GM19238 (cell line): Measurements from ENCODE around the gene PTPRN2.

Experiments used
- DNase-seq: peaks from one replicate; pipeline ENCODE4 v3.0.0; 2011; ENCODE audit warnings: low spot score; ENCODE audit not compliant: insufficient read length

Gene PTPRN2

DNA sequence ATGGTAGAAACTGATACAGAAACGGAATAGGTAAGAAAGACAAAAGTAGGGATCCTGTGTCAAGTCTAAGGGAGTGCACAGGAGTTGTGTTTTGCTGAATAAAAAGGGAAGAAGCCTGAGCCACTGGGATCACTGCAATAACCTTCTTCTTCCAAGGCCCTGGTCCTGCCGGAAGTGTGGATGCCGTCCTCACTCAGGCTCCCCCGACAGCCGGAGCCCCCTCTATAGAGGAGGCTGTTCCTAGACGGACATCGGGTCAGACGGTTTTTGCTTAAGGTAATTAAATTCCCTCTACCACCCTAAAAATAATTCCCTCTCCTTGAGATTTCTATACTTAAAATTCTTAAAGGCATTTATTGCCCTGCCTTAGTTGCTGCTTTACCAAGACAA, 566.9 kb downstream of the PTPRN2 start:
- DNase-seq = no peak

DNA sequence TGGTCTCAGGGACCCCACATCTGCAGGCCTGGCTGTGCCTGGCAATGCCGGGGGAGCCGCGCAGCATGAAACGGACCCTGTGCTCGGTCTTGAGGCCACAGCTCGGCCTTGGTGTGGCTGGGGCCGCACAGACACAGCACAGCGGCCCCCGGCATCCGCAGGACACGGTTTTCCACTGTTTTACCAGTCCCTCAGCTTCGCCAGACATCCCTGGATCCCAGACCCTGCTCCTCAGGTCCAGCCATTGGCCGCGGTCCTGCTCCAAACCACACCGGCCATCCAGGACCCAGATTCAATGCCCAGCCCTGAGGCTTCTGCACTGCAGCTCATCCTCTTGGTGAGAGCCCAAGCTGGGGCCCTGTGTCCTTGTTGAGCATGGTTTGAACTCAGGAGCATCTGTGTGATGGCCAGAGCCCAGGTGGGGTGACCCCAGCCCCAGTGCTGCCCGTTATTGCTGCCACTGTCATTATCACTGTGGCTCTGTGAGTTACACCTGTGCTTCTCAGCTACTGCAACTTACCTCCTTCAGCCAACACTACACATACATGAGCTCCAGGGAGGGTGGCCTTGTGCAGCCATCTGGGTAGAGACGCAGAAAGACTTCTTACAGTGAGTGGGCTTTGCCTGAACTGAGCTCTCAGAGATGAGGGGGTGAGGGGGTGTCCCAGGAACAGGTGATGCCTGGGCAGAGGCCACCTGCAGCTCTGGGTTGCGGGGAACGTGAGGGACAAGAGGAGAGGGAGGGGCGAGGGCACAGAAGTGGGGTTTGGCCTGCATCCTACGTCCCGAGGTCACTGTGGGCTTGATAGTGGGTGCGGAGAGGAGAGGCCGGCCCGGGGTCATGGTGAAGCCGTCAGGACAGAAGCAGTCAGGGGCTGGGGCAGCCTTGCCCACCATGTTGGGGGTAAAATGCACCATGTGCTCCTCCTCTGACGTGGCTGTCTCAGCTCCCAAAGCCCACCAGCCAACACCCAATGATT, 567.6 kb downstream of the PTPRN2 start:
- DNase-seq = no peak

DNA sequence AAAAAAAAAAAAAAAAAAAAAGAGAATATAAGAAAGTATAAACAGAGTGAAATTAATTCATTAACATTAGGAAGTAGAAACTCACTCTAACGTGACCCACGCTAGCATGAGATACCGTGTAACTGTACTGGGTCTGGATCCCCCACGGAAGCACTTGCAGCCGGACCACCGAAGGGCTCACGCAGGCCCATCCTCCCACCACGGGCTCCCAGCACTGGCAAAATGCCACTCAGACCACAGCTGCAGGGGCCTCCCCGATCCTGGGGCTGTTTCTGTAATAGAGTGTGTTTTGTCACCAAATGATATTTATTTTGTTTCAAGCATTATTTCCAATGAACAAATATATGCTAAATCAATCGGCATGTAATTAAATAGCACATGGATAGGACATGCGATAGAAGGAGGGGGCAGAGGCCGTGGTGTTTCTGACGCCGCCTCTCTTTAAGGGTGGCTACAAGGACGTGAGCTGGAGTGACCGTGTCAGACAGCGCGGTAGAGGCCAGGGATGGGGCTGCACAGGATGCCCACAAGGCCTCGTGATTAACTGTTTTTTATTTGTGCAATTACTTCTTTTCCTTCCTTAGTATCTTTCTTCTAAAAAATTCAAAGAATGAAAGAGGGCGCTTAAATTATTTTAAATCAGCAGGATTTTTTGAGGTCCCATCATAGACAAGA, 568.5 kb downstream of the PTPRN2 start:
- DNase-seq = no peak

- no peak for DNase-seq
Measured at GRCh38 chr7:158018098-158018762, 569.4 kb downstream of the PTPRN2 start.

DNA sequence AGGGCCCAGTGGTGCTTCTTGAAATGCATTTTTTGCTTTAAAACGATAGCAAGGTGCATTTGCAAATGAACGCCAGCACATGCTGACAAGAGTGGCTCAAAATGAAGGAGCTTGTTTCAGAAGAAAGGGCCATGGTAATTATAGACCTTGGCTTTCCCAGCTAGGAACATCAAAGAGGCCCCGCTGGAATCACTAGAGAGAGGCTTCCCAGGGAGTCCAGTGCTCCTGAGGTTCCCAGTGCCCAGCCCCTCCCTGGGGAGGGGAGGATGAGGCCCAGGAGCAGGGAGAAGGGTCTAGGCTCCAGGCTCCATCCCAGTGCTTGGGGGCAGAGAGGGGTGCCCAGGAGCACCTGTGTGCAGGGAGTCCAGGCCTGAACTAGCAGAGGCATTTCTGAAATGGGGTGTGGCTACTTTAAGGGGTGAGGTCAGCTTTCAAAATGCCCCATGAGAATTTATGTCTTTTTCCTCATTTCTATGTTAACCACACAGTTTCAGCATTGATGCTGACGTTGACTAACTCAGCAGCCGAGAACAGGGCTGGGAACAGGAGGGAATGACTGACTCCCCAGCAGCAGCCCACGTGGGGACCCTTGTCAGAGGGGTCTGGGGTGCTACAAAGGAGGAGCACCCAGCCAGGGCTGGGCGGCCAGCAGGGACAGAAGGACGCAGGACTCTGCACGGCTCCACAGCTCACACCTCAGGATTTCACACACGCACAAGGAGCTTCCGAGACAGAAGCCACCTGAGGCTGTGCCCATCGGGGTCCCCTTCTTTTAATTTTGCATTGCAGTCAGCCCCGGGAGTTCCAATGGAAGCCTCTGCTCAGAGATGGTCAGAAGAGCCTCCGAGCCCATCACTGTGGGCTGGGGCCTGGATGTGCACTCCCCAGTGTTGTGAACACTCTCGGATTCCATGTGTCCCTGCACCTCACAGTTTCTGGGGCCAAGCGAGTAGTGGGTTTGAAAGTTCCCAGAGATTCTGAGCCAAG, 570.2 kb downstream of the PTPRN2 start:
- no peak for DNase-seq

DNA sequence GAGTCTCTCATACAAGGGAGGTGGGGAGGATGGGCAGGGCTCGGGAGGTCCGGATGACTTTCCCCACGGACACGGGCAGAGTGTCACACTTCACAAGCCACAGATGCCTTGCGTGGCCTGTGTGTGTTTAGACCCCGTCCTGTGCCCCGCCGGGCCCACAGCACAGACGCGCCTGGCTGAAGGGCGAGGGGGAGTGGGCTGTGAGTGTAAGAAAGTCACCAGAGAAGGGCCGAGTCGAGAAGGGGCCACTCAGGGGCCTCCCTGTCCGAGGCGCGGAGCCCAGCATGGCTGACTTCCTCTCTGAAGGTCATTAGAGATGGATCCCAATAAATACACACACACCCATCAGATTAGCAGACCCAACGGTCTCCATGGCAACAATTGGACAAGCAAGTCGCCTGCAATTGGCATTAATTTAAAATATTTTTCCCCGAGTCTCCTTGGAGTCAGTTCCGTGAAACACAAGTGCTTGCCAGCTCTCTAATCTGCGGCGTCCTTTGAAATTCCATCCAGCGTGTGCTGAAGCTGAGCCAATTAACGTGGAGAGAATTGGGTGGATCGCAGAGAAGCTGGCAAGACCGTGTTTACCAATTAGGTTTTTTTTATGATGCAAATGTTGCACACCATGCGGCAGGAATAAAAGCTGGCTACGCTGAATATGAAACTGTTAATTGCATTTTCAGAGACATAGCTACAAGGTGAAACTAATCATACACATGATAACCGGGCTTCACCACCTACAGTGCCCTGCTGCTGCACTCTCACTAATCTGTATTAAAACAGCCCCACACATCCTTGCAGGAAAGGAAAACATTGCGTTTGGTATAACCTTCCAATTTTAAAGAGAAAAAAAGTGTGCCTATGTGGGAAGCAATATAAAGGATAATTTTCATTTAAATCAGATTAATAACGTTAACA, 571.2 kb downstream of the PTPRN2 start:
- DNase-seq = no peak

DNA sequence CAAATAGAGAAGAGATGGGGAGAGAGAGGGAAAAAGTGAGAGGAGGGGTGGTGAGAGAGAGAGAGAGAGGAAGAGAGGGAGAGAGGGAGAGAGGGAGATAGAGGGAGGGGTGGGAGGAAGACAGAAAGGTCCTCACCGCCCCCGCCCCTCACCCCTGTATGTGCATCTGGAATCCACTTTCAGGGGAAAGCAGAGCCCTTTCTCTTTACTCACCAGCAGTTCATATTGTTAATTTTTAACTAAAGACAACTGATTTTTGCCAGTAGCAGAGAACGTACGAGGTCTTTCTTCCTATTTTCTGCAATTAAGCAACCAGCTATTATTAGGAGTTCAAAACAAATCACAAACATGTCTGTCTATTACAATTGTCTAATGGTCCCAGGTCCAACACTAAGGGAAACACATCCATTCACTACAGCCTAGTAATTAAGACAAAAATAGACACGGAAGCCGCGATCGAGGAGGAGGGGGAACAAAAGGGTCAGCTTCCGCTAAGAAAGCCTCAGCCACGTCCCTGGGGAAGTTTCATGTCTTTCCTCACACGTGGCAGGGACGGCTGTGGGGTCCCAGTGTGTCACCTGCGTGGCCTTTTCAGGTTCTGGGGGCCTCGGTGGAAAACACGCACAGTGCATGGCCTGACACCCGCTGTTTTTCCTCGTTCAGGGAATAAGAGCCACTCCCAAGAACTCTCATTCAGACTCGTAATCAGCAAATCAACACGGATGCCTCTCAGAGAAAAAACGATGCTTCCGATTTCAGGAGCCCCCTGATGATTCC, 572.0 kb downstream of the PTPRN2 start:
- DNase-seq = no peak

DNA sequence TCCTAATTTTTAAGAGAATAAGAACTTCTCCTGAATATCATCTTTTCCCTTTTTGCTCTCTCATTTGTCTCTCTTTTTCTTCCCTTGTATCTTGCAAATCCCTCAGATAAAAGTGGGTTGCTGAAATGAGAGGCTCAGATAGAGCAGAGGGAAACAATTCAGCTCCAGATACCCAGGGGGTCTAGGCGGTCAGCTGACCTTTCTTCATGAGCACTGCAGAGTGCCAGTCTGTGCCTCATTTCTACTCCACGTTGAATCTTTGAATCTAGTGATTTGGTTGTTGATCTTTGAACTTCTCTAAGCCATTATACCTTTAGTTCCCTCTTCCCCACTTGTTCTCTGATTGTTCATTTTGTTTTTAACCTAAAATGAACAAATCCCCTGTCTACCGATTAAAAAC, 572.6 kb downstream of the PTPRN2 start:
- DNase-seq = no peak

DNA sequence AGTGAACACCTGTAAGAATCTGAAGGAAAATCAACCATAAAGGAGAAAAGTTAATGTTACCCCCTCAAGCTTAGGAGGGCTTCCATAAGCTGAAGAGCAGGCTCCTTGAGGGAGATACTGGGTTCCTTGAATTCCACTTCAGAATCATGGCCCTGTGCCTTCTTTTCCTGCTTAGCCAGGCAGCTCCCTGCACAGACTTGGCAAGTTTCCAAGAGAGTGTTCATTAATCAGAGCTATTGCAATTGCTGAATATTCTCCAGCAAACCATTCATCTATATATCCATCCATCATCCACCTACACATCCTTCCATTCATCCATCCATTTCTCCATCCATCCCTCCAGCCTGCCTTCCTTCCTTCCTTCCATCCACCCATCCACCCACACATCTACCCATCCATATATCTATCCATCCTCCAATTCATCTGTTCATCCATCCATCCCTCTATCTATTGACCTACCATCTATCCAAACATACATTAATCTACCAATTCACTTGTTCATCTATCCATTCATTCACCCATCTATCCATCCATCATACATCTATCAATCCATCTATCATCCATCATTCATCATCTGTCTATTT, 574.4 kb downstream of the PTPRN2 start:
- DNase-seq = no peak

GRCh38 chr7:158011941-158012340, 575.7 kb downstream of the PTPRN2 start:
- DNase-seq = no peak

GRCh38 chr7:158010961-158011693, 576.5 kb downstream of the PTPRN2 start:
- no peak for DNase-seq

- no peak for DNase-seq
Measured at GRCh38 chr7:158009886-158010285, 577.7 kb downstream of the PTPRN2 start.

- no peak for DNase-seq
Measured at GRCh38 chr7:158008267-158008666, 579.4 kb downstream of the PTPRN2 start.

DNA sequence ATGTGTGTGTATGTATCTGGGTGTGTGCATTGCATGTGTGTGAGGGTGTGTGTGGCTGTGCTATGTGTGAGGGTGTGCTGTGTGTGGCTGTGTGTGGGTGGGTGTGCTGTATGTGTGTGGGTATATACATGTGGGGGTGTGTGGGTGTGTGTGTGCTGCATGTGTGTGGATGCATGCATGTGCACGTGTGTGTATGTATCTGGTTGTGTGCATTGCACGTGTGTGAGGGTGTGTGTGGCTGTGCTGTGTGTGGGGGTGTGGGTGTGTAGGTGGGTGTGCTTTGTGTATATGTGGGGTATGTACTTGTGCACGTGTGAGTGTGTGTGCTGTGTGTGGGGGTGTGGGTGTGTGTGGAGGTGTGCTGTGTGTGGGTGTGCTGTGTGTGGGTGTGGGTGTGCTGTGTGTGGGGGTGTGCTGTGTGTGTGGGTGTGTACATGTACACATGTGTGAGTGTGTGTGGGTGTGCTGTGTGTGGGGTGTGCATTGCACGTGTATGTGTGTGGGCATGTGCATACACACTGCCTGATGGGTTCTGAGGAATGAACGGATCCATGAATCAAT, 579.8 kb downstream of the PTPRN2 start:
- DNase-seq = no peak

DNA sequence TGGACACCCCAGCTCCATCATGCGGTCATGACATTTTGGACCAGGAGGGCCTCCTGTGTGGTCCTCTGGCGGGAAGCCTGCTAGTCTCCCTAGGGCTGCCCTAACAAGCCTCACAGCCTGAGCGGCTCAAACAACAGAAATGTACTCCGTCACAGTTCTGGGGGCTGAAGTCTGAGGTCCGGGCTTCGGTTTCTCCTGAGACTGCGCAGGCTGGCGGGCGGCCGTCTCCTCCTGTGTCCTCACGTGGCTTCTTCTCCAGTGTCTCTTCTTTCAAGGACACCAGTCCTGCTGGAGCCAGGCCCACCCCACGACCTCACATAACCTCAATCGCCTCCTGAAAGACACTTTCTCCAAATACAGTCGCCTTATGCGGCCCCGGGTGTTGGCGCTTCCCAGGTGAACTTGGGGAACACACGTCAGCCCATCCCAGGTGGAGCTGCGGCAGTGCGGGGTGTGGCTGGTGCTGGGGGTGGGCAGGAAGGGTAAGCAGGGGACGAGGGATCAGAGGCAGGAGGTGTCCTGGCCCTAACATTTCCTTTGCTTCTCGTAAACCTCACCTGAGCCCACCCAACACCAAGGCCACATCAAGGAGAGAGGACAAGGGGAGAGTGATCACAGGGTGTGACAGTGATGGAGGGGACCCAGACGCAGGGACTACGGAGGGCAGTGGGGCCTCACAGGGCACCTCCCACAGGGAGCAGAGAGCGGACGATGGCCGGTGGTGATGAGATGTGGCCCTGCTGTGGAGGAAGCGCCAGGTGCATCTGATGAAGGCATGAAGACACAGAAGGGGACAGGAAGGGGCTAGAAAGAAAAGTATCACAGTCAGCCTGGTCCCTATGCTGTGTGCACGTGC, 580.6 kb downstream of the PTPRN2 start:
- no peak for DNase-seq

- DNase-seq = no peak
Measured at GRCh38 chr7:158005531-158005930, 582.1 kb downstream of the PTPRN2 start.

DNA sequence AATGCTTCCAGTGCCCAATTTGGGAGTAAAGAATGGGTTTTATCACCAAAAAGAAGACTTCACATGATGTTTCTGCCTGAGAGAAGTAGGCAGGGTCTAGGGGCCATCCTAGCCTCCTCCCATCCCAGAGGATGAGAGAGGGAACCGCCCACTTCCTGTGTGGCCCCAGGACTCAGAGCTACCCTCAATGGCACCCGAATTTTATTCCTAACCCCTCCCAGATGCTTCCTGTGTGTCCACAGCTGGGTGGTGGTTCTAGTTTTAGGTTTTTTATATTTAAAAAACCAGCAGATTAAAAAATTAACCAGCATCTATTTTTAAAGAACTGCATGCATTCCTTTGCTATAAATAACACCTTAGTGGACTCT, 583.5 kb downstream of the PTPRN2 start:
- no peak for DNase-seq
